ENCODE measurements around the gene CDH24. TPM values are rescaled to one million over a fixed set of nuclear protein-coding genes. Genes with fewer than 3 reads are reported as not detected.

The CDH24 gene
- total RNA-seq (1 to 10 TPM in 7 of 10 donors, under 1 TPM in 3; 0.57 to 4.4 (median 1.3) TPM), polyA plus RNA-seq (1 to 10 TPM; 1.9 to 9.1 TPM)
- long read RNA-seq, donor 1: 0 reads
- long read RNA-seq, donor 2, partial matches to known transcripts: 1 of 2 reads
- long read RNA-seq, donor 2, other reads (novel, unspliced or antisense): 1 of 2 reads
- long read RNA-seq, donor 3: 0 reads

GRCh38 chr14:23056956-23057756 lies at the start of gene CDH24:
TSS of gene CDH24 (minus strand) at chr14:23057520. CDS start at chr14:23055733, 1,787 bp downstream.
- Histone ChIP-seq H3K27ac (peak within 1 kb of the TSS in 8 of 10 donors; percentile 39 to 68 (median 62)), H3K4me1 (peaks cover 1 to 33% (median 21%) of the 10 kb centered on the region in 9 donors), H3K9me3 (no peaks in the 10 kb centered on the region), H3K27me3 (no peaks in the 10 kb centered on the region), H3K36me3 (peaks cover 0 to 42% (median 34%) of the 10 kb centered on the region in 9 donors), H3K4me3 (peak within 1 kb of the TSS; percentile 48 to 91 (median 72))
- TF ChIP-seq CTCF (IDR thresholded peaks at IDR 0.05): peak in 1 of 9 donors; percentile 8
- 3 to 5% methylated on average over 27 to 72 of the region's 73 CpGs for WGBS, 2 donors
- DNase-seq: peak; percentile 61 to 76
- intact Hi-C loops (cut with DNase I): loop anchor here in 5 of 10 donors (2.0 to 10.0 kb wide), 4 partner anchors 70 to 502 kb away; no protein-coding TSS in a partner anchor
- ATAC-seq: peak; percentile 5 to 84 (median 48)

GRCh38 chr14:23106747-23107045 lies 49.4 kb upstream of the CDH24 start:
- H3K27ac ChIP-seq: no peak overlapping the region
- no peaks in the 10 kb centered on the region for H3K36me3 ChIP-seq
- peaks cover 0 to 14% (median 5%) of the 10 kb centered on the region in 7 donors for H3K27me3 ChIP-seq
- no peak for TF ChIP-seq CTCF (IDR thresholded peaks at IDR 0.05)
- no peaks in the 10 kb centered on the region for H3K9me3 ChIP-seq
- ATAC-seq (no peak), DNase-seq (no peak)
- intact Hi-C loops (cut with DNase I): loop anchor here in 1 of 10 donors (5.0 kb wide), 1 partner anchor 39 kb away; no protein-coding TSS in a partner anchor
- H3K4me3 ChIP-seq: no peak overlapping the region
- peaks cover 0 to 13% (median 0%) of the 10 kb centered on the region in 9 donors for H3K4me1 ChIP-seq

GRCh38 chr14:23105348-23105824 lies 48.1 kb upstream of the CDH24 start:
- no peak for TF ChIP-seq CTCF (IDR thresholded peaks at IDR 0.05)
- no peaks in the 10 kb centered on the region for H3K36me3 ChIP-seq
- H3K27me3 ChIP-seq: peaks cover 0 to 8% (median 0%) of the 10 kb centered on the region in 7 donors
- ATAC-seq (no peak), DNase-seq (no peak)
- no peak overlapping the region for H3K4me3 ChIP-seq
- H3K4me1 ChIP-seq: peaks cover 0 to 13% (median 0%) of the 10 kb centered on the region in 9 donors
- no peaks in the 10 kb centered on the region for H3K9me3 ChIP-seq
- no peak overlapping the region for H3K27ac ChIP-seq
- intact Hi-C loops (cut with DNase I): loop anchor here in 1 of 10 donors (5.0 kb wide), 1 partner anchor 38 kb away; no protein-coding TSS in a partner anchor
- WGBS, 2 donors: 91 to 93% methylated on average over 4 of the region's 4 CpGs

GRCh38 chr14:23104591-23105347 lies 47.4 kb upstream of the CDH24 start, which contains the start of gene CIROP:
TSS of gene CIROP (minus strand) at chr14:23104989. CDS start at chr14:23104920, 69 bp downstream.
- no peak within 1 kb of the TSS for H3K4me3 ChIP-seq
- H3K4me1 ChIP-seq: peaks cover 0 to 15% (median under 1%) of the 10 kb centered on the region in 9 donors
- no peaks in the 10 kb centered on the region for H3K36me3 ChIP-seq
- TF ChIP-seq CTCF (IDR thresholded peaks at IDR 0.05): no peak
- ATAC-seq: no peak
- DNase-seq: no peak
- 66 to 70% methylated on average over 11 of the region's 11 CpGs for WGBS, 2 donors
- no peak within 1 kb of the TSS for H3K27ac ChIP-seq
- intact Hi-C loops (cut with DNase I): loop anchor here in 1 of 10 donors (5.0 kb wide), 1 partner anchor 37 kb away; no protein-coding TSS in a partner anchor
- peaks cover 0 to 2% (median 0%) of the 10 kb centered on the region in 7 donors for H3K27me3 ChIP-seq
- H3K9me3 ChIP-seq: no peaks in the 10 kb centered on the region

Data from heart right ventricle (tissue), 16 donors.